GM21367 (cell line): ENCODE results near the gene SIRT3.

Experiments
- ATAC-seq: cut with Tn5 transposase; IDR thresholded peaks from one replicate; pipeline ENCODE4 v1.9.1; 2021; ENCODE audit not compliant: unreplicated experiment

SIRT3 gene

DNA sequence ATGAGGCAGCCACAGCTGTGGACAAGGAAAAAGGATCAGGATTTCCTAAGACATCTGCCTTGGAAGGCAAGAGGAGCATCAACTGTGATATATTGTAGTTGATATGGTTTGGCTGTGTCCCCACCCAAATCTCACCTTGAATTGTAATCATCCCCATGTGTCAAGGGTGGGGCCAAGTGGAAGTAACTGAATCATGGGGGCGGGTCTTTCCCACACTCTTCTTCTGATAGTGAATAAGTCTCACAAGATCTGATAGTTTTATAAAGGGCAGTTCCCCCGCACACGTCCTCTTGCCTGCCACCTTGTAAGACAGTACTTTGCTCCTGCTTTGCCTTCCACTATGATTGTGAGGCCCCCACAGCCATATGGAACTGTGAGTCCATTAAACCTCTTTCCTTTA lies 18.4 kb downstream of the SIRT3 start:
- ATAC-seq: no peak

DNA sequence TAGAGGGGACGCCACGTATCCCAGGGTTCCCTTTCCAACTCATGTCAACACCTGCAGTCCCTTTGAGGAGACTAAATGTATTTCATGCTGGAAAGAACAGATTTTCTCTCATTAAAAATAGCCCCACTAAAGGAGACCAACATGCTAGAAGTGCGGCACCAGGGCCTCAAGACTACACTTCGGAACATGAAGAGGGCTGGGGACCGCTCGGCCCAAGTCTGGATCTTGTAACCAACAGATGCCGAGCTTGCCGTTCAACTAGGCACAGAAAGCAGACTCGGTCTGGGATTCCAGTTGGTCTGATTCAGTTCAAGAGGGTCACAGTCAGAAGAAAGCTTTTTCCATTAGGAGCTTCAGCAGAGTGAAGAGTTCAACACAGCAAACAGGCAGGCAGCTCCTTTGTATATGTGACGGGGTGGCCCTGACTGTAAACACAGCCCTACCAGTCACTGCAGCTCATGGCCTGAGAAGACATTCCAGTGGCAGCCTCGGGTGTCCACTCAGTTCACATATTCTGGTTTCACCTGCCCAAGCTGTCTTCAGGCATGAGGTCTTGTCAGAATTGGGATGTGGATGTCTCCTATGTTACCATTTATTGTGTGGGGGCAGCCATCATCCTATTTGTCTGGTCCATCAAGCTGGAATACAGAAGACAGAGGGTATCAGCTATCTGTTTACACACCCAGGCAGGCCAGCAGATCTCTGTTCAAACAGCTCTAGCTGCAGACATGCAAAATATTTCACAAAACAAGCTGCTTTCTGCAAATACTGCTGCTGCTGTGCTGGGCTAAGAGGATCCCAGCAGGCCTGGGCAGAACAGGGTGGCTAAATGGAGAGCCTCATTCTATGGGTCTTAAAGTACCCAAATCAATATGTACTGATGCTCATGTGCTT lies 19.8 kb downstream of the SIRT3 start:
- ATAC-seq: no peak

DNA sequence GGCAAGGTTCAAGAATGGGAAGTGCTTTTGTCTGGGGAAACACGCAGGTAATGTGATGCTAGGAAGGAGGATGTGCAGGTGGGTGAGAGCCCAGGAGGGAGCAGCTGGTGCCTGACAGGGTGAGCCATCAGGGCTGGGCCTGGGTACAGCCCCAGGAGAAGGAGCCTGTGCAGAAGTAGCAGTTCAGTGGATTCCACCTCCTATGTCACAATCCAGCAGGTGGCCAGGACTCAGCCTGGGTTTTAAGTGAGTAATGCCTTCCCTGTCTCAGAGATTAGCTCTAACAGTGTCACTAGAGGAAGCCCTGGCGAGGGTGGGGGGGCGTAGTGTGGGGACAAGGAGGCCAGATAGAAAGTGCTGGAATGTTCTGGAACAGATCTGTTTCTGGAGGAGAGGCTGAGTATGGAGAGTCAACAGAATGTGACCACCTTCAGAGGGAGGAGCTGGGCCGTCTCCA lies 20.5 kb downstream of the SIRT3 start:
- ATAC-seq: no peak

DNA sequence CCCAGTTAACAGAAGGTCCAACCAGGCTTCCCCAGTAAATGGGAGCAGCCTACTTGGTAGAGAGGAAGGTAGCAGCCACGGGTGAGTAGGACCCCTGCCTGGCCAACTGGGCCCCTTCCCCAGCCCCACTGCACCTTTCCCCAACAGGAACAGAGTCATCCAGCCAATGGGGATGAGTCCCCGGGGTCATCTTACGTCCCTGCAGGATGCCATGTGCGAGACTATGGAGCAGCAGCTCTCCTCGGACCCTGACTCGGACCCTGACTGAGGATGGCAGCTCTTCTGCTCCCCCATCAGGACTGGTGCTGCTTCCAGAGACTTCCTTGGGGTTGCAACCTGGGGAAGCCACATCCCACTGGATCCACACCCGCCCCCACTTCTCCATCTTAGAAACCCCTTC lies 22.1 kb downstream of the SIRT3 start:
- ATAC-seq: no peak

DNA sequence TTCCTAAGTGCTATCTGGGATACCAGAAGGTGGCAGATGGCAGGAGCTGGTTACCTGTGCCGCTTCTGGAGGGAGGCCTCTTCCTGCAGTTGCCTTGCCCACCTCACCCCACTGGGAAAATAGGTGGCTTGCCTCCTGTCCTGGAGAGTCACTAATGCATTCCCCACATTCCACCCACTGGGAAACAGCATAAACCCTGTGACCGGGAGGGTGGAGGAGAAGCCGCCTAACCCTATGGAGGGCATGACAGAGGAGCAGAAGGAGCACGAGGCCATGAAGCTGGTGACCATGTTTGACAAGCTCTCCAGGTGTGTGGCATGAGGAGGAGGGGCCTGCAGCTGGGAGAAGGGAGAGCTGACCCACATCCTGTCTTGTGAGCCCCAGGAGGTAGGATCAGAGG lies 23.0 kb downstream of the SIRT3 start:
- no peak for ATAC-seq

DNA sequence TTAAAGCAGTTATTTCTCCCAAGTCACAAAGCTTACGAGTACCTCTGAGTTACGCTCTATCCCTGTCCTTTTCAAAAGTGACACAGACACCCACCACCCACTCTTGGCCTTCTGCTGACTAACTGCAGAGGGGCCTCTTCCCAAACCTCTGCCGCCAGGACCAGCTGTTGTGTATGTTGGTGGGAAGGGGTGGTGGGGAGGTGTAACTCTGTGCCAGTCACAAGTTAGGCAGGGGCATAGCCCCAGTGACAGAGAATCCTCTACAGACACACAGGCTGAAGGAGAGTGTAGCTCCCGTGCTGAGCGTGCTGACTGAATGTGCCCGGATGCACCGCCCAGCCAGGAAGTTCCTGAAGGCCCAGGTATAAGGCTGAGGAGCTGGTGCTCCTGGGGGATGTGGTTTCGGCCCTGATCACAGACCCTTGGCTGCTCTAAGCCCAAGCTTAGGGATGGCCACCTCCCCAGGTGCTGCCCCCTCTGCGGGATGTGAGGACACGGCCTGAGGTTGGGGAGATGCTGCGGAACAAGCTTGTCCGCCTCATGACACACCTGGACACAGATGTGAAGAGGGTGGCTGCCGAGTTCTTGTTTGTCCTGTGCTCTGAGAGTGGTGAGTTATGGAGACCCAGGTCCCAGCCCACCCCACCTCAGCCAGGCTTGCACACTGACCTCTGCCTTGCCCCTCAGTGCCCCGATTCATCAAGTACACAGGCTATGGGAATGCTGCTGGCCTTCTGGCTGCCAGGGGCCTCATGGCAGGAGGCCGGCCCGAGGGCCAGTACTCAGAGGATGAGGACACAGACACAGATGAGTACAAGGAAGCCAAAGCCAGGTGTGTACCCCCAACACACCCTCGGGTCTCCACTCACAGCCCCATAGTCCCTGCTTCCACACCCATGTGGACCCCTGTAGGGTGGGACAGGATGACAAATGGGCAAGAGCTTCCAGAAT lies 23.7 kb downstream of the SIRT3 start:
- no peak for ATAC-seq

DNA sequence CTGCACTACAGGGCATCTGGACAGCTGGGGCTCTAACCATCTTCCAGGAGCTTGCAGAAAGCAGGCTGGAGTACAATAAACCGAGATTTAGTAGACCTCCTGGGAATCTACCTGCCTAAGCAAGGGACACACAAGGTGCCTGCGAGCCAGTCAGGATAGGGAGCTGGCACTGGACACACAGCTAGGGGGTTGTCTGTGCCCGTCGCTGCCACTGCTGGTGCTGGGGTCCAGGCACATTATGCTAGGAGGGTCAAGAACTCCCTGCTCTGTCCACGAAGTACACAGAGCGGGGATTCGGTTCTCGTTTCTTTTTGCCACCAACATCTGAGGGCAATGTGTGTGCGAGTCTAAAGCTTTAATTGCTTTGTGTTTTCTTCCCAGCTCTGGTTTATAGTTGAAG lies 24.4 kb downstream of the SIRT3 start:
- ATAC-seq: no peak

DNA sequence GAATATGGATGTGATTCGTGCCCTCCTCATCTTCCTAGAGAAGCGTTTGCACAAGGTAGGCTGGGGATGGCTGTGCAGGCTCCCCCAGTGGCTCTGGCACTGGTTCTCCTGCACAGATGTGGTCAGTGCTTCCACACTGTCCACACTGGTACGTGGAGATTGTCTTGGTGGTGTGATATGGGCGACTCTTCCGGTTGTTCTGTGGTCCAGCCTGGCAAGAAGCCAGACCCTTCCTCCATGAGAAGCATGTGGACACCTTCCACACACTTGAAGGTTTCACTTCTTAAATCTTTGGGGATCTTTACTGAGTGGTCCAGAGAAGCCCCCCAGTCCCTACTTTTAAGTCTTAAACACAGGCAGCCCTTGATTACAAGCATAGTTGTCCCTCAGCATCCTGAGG lies 24.8 kb downstream of the SIRT3 start:
- ATAC-seq: no peak

DNA sequence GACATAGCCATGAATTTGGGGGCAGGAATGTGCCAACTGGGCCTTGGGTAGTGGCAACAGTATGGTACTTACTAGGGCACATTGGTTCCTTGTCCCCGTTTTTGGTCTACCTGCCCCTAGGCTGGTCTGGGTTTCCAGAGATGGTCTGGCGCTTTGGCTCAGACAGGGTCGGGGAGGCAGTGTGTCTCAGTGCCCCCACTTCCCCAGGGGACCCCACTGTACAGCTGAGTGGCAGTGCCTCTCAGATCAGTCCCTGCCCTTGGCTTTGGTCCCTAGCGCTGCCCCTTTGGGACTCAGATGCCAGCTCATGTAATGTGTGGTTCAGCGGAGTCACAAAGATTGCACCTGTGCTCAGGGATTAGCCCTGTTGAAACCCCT lies 25.4 kb downstream of the SIRT3 start:
- no peak for ATAC-seq

DNA sequence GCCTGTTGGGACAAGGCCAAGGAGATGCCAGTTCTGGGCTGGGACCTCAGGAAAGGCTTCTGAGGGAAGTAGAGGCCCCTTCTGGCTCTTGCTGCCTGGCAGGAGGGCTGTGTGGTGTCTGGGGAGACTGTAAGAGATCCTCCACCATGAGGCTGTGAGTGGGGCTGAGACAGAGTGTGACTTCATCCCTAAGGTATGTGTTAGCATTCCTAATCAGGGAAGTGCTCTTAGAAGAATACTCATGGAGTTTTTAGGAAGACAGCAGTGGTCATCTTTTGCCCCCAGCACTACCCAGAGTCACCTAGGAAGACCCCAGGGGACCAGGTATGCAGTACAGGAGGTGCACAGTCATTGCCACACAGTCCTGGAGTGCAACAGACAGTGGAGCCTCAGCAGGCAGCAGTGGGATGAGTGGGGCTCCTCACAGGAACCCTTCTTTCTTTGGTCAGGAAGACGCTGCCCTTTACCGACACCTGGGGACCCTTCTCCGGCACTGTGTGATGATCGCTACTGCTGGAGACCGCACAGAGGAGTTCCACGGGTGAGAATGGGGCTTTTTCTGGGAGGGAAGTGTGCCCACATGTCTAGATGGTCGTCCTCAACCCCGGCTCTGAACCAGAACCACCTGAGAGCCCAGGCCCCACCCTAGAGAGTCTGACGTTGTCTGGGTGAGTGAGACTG lies 25.9 kb downstream of the SIRT3 start:
- no peak for ATAC-seq

DNA sequence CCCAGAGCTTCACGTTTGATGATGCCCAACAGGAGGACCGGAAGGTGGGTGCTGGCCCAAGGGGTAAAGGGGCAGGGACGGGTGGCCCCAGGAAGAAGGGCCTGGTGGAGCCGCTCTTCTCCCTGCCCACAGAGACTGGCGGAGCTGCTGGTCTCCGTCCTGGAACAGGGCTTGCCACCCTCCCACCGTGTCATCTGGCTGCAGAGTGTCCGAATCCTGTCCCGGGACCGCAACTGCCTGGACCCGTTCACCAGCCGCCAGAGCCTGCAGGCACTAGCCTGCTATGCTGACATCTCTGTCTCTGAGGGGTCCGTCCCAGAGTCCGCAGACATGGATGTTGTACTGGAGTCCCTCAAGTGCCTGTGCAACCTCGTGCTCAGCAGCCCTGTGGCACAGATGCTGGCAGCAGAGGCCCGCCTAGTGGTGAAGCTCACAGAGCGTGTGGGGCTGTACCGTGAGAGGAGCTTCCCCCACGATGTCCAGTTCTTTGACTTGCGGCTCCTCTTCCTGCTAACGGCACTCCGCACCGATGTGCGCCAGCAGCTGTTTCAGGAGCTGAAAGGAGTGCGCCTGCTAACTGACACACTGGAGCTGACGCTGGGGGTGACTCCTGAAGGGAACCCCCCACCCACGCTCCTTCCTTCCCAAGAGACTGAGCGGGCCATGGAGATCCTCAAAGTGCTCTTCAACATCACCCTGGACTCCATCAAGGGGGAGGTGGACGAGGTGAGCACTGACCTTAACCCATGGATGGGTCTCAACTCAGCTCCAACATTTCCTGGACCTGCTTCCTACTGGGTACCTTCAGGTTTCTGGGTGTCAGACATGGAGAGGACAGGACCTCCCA lies 26.6 kb downstream of the SIRT3 start:
- no peak for ATAC-seq

DNA sequence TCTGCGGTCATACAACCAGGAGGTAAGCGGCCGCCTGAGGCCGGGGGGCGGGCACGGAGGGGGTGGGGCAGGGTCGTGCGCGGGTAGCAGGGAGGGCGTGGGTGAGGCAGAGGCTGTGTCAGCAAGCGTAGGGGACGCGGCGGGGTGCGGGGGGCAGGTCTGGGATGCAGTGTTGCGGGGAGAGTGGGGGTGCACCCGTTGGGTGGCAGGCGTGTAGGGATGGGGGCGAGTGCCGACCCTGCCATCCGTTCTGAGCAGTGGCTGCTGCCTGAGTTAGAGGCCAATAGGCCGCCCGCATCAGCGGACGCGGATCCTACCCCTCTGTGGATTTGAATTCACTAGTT lies 27.3 kb downstream of the SIRT3 start:
- no peak for ATAC-seq

DNA sequence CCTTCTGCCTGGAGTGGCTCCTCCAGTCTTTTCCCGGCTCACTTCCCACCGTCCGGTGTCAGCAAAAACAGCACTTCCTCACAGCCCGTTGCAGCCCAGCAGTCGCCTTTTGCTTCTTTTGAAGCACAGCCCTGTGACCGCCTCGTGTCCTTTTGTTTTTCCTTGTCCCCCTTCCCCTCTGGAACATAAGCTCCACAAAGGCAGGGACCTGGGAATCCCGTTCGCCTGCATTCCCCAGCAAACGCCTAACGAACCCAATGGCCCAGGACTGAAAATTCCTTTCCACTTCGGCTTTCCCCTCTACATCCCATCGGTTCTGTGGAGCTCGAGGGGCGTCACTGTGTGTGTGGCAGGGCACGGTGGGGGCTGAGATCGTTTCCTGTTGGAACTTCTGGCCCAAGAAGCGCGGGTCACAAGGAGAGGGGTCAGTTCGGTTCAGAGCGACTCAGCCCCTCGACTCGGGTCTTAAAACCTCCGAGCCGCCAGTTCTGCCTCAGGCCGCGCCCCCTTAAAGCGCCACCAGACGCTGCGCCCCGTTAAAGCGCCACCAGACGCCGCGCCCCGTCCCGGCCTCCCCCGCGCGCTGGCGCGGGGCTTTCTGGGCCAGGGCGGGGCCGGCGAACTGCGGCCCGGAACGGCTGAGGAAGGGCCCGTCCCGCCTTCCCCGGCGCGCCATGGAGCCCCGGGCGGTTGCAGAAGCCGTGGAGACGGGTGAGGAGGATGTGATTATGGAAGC lies 27.8 kb downstream of the SIRT3 start:
- peak; percentile 34 for ATAC-seq

DNA sequence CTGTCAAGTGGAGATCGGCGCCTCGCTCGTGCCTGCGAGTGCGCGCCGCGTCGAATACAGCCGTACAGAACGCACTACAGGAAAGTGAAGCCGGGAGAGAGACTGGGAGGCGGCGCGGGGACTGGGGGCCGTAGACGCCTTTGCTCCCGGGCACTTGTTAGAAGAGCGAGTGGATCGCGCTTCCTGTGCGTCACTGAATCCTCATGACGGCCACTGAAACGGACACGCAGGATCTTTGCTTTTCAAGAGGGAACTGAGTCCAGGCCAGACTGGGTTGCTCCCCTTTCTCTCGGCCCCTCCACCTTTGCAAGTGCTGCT lies 28.3 kb downstream of the SIRT3 start:
- ATAC-seq: no peak

DNA sequence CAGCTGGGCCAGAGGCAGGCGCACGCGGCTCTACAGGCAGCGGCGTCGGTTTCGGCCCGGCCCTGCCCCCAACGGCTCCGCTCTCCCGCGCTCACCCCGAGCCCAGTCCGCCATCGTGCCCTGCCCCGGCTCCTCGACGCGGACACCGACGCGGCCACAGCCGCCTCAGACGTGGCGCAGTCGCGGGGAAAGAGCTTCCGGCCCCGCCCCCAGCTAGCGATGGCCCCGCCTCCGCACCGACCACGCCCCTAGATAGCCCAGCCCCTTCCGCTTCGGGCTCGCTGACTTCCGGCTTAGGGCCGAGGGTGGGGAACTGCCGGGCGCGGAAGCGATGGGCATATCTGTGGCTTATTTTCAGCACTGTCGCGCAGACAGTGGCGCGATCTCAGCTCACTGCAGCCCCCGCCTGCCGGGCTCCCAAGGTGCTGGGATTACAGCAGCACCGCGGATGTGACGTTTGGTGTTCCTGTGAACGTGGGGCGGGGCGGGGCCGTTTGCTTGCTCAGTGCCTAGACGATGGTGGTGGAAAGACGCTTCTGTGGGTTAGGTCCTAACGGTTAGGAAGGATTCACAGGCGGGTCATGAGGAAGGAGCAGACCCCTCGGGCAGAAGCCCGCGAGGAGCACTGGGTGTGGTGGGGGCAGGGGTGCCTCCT lies 28.8 kb downstream of the SIRT3 start, which contains the start of the genes BET1L and RIC8A:
BET1L (minus strand) TSS at position 192 of the 655 bp plus-strand sequence; CDS start at position 114, 78 bp downstream.
RIC8A (plus strand) TSS at position 501 of the 655 bp plus-strand sequence. CDS start 1,147 bp downstream, outside the sequence.
- peak; percentile 63 for ATAC-seq

DNA sequence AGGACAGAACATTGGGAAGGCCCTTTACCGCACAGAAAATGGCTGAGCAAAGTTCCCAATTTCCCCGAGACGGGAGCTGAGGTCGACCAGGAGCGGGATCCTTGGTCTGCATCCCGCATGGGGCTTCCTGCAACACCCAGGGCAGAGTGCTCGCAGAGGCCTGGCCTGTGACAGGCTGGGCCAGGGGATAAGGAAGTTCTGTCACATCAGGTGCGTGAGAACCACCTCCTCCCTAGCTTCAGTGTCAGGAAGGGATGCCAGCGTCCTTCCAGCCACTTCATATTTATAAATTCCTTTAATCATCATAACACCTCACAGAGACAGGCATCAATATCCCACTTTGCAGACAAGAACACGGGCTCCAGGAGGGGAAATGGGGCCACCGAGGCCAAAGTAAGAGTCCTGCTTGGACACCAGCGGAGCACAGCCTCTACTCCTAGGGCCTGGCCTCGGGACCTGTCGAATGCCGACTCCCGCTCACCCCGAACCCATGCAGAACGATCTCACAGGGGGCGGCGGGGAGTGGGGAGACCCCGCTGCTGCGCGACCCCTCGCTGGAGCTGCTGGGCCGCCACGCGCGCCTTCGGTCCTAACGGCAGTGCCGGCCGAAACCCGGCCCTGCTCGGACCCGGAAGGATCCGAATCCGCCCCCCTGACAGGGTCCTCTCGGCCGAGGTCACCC lies 29.5 kb downstream of the SIRT3 start:
- ATAC-seq: peak; percentile 2

DNA sequence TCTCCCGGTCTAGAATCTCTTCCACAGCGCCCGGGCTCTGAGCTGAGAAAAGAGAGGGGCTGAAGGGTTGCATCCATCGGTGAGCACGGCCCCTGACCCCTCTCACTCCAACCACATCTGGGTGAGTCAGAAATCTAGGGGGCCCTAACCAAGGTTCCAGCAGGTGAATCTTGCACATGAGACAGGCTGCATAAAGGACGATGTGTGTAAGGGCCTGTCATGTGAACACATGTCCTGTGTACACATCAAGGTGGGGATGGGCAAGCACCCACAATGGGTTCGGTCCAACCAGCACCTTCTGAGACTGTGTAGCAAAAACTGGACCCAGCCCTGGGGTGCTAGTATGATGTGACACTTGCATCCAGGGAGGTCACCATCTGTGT lies 30.1 kb downstream of the SIRT3 start:
- ATAC-seq: no peak

DNA sequence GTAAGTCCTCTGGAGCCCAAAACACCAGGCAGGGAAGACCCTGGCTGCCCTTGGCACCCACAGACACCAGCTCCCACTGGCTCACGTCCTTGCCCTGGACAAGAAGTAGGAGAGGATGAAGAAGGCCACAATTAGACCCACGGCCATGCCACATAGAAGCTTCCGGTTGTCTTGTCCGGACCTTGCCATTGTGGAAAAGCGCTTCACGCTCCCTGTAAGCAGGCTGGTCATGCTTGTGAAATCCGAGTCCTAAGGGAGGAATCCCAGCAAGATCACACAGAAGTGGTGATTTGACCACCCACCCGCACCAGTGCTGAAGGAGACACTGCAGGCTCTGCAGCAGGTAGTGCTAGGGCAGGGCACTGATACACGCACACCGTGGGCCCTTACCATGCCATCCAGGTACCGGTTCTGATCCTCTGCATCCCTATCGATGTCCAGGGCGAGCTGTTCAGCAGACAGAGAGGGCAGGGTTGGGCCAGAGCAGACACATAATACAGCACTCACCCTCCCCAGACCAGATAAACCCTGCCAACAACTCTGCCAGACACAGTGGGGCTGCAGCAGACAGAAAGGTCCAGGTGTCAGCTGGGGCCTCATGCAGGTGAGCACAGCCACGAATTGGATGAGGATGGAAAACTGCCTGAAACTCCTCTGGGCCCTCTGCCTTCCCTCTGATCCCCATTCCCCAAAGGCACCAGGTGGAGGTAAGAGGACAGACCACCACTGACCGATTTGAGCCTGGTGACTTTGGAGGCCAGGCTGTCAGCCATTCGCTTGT lies 30.7 kb downstream of the SIRT3 start:
- no peak for ATAC-seq
